Activated effector memory CD4-positive, alpha-beta T cell treated with Interleukin-2 at 50 U/mL for 16 hours (primary cell): Measurements from ENCODE around the gene TENT5C.

Experiments used
- DNase-seq: peaks from one replicate; pipeline ENCODE4 v3.0.0-alpha.2; 2020

Gene TENT5C

GRCh38 chr1:117594261-117594990 lies 11.4 kb upstream of the TENT5C start:
- no peak for DNase-seq

- DNase-seq = no peak
Measured at GRCh38 chr1:117596023-117596720, 9.7 kb upstream of the TENT5C start.

- DNase-seq = no peak
Measured at GRCh38 chr1:117598489-117598888, 7.4 kb upstream of the TENT5C start.

- no peak for DNase-seq
Measured at GRCh38 chr1:117599286-117600221, 6.3 kb upstream of the TENT5C start.

GRCh38 chr1:117600325-117600943 lies 5.4 kb upstream of the TENT5C start:
- no peak for DNase-seq

GRCh38 chr1:117600966-117601365 lies 4.9 kb upstream of the TENT5C start:
- DNase-seq = no peak

GRCh38 chr1:117602862-117603261 lies 3.0 kb upstream of the TENT5C start:
- DNase-seq = no peak

- no peak for DNase-seq
Measured at GRCh38 chr1:117605164-117605773, 579 bp upstream of the TENT5C start.

- peak; percentile 48 for DNase-seq
Measured at GRCh38 chr1:117606649-117607430, 992 bp downstream of the TENT5C start.

GRCh38 chr1:117607471-117607870 lies 1.6 kb downstream of the TENT5C start:
- DNase-seq = peak; percentile 43

GRCh38 chr1:117608115-117608615 lies 2.3 kb downstream of the TENT5C start:
- DNase-seq = no peak

GRCh38 chr1:117608758-117609157 lies 2.9 kb downstream of the TENT5C start:
- DNase-seq = no peak

- DNase-seq = no peak
Measured at GRCh38 chr1:117609471-117609911, 3.6 kb downstream of the TENT5C start.

GRCh38 chr1:117610036-117610435 lies 4.2 kb downstream of the TENT5C start:
- DNase-seq = no peak

GRCh38 chr1:117611121-117611601 lies 5.3 kb downstream of the TENT5C start:
- DNase-seq = no peak

- no peak for DNase-seq
Measured at GRCh38 chr1:117611894-117612483, 6.1 kb downstream of the TENT5C start.

GRCh38 chr1:117612517-117613248 lies 6.8 kb downstream of the TENT5C start:
- no peak for DNase-seq

GRCh38 chr1:117613249-117613968 lies 7.6 kb downstream of the TENT5C start:
- DNase-seq = no peak
